HG02798 (cell line): ENCODE results near the gene CHD5.

Experiments used
- ATAC-seq: cut with Tn5 transposase; IDR thresholded peaks from one replicate; pipeline ENCODE4 v1.9.1; 2021; ENCODE audit warnings: mild to moderate bottlenecking; ENCODE audit not compliant: unreplicated experiment, poor library complexity

CHD5 gene

DNA sequence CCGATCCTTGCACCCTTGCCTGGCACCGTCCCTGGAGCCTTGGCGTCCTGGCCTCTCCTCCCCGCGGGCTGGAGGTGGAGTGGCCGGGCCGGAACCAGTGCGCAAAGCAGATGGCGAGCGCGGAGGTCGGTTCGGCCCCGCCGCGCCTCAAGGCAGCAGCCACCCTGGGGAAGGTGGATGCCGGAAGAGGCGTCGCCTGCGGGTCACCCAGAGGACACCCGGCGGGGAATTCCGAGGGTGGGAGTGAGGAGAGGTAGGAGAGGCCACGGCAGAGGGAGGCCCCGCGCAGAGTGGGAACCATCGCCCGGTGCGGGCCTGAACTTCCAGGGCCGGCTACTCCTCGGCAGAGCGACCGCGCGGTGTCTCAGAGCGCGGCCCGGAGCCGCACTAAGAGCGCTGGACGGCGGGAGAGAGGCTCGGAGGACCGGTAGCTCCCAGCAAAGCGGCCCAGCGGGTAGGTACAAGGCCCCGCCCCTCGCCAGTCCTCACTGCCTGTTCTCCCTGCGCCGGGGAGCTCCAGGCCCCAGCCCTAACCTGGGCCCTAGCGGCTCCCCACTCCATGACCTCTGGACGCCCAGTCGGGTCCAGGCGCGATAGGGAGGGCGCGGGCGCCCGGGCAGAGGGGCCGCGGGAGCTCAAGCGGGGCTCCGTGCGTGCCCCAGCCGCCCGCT lies 25.9 kb upstream of the CHD5 start, which contains the start of gene RNF207:
Gene RNF207 (plus strand): TSS at position 271 of the 671 bp plus-strand sequence. CDS start 417 bp downstream, outside the sequence.
- peak; percentile 71 for ATAC-seq

DNA sequence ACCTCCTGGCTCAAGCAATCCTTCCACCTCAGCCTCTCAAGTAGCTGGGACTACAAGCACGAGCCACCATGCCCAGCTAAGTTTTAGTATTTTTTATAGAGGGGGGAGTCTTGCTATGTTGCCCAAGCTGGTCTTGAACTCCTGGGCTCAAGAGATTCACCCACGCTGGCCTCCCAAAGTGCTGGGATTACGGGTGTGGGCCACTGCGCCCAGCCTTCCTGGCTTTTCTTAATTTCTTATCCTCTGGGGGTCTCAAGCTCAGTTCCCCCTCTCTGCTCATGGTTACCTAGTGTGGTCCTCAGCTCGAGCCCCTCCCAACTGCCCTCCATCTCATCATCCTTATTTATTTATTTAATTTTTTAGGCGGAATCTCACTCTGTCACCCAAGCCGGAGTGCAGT lies 22.1 kb upstream of the CHD5 start:
- no peak for ATAC-seq

DNA sequence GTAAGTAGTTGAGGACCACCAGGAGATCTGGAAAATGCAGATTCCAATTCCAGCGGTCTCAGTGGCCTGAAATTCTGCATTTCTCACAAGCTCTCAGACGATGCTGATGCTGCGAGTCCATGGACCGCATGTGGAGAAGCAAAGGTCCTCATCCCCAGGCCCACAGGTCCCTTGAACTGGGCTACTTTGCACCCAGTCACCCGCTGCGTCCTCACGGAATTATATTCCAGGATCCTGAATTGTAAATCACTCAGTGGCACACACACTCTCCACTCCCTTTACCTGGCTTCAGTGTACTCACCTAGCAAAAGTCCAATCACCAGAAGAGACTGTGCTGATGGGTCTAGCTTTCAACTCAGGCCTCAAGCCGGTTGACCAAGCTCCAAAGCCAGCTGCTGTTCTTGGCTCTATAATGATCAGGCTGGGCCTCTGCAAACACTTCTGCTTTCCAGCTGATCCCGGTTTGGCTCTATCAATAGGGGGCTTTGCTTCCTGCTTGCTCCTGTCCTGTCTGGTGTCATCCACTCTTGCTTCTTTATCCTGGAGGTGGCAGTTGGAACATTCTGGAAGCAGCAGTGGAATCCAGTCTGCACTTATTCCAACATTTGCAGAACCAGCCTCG lies 20.2 kb upstream of the CHD5 start:
- no peak for ATAC-seq

DNA sequence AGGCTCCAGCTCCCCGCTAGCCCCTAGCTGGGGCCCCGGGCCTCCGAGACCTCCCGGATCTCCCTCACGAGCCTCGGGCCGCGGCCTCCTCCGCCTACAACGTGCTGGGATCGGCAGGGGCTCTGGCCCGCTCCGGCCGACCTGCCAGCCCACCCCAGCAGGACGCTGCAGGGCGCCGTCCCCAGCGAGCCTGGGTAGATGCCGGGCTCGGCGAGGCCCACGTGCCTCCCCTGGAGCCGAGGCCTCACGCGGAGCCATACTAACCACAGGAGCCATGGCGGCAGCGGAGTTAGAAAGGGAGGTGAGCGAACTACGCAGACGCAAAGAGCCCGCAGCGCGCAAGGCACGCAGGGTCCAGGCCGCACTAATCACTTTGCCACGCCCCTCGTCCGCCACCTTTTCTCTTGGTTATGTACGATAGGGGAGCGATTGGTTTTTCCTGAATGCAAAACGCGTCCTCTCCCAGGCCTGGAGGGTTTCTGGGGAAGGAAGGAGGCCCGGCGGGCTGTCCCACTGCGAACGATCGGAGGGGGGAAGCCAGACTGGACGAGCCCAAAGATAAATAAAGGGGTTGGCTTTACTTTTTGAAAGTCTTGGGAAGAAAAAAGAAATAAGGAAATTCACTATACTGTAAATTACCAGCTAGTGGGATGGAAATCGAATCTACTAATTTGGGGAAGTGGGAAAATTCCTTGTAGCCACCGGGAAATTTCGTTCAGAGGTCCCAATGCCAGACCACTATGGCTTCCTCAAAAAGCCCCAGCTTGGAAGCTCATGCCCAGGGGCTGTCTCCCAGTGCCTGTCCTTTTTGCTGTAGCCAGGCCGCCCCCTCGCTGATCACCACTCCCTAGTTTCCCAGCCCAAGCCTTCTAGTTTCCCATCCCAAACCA lies 19.4 kb upstream of the CHD5 start, which contains the start of gene RPL22:
Gene RPL22 (minus strand): TSS at position 298 of the 890 bp plus-strand sequence. CDS start 22 bp downstream, at position 276.
- peak; percentile 97 for ATAC-seq

DNA sequence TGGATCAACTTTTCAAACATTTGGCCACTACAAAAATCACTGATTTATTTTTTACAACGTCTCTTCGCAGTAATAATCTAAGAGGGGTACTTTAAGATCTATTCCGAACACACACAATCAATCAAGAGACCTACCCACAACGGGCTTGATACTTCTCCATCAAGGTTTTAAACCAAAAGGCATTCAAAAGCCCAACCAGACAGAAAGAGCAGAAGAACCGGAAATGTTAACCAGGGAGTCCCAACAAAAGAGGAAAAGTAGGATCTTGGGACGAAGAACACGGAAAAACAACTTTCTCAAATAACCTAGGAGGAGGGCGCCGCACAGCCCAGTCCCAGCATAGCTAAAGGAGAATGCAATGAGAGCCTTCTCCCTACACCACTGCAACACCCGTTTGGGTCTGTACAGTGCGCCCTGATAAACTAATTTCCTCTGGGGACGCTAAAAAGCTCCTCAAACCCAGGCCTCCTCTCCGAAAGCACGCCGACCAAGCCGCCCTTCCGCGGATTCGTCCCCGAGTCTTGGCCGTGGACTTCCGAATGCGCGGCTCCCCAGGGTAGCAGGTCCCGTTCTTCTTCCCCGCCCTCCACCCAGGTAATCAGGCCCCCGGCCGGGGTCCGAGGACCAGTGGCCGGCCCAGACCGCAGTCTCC lies 18.7 kb upstream of the CHD5 start:
- ATAC-seq, result peak; percentile 14

DNA sequence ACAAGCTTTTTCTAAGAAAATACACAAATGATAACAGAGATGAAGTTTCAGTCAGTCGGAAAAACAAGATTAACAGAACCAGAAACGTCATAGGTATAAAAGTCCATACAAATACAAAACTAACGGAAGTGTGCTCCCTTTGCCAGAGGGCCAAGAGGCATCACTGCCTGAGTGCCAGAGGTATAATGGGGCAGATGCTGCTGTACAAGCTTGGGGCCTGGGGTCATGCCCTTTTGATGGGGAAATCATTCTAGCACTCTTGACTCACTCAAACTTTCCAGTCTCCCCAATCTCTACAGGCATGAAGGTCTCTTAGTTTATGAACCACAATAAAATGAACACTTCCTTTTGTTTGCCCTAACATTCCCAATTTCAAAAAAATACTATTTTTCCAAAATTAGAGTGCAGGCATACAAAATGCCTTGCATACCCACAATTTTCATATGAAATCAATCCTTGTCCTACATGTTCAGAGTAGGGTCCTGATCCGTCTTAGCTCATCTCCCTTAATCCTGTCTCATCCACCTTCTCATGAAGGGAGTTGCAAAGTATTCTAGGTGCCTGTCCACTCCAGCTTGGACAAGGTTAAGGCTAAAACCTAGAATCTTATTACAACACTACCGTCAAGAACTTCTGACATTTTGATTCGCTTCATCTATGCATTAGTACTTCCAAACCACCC lies 17.8 kb upstream of the CHD5 start:
- ATAC-seq, result no peak

DNA sequence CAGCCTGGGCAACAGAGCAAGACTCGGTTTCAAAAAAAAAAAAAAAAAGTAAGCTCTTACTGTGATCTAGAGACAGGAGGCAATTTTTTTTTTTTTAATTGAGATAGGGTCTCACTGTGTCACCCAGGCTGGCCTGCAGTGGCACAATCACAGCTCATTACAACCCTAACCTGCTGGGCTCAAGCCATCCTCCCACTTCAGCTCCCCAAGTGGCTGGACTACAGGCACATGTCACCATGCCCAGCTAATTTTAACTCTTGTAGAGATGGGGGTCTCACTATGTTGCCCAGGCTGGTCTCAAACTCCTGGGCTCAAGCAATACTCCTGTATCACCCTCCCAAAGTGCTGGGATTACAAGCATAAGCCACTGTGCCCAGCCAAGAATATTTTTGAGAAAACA lies 11.8 kb upstream of the CHD5 start:
- no peak for ATAC-seq

DNA sequence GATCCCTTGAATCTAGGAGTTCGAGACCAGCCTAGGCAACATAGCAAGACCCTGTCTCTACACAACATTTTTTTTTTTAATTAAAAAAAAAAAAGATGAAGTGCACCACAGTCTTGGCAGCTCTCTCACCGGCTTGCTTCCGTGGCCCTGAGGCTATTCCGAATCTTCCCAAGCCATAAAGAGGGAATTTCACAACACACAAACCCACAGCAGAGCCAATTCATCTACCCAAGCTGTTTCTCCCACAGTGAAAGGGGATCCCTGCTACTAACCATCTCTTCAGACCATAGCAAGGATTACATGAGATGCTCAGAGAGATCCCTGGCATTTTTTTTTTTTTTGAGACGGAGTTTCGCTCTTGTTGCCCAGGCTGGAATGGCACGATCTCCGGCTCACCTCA lies 8.3 kb upstream of the CHD5 start:
- ATAC-seq, result no peak

DNA sequence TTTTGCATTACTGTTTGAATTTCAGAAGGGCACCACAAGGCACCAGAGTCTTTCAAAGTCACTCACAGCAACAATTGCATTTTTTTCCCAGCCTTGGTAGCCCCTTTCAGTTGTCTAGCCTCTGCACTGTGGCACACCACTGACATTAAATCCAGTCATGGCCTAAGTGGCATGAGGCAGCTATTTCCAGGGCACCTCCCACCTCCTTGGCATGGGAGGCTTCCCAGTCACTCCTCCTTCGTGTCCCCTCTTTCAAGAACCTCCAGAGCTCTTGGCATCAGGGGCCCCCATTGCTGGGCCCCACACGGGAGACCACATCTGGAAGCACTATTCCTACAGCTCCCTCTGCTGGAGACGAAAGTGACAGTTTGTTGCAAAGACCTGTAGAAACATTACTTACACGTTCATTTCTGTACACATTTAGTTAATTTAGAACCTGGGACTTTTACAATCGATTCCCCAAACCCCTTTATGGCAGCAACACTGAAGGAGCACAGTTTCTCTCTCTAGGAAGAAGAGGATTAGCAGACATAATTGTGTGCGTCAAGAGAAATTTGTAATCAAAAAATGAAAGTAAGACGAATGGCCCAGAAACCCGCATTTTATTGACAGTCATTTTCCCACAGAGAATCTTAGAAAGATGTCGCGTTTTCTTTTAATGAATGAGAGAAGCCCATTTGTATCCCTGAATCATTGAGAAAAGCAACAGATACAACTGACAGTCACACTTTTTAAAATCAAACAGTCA lies 5.7 kb upstream of the CHD5 start:
- no peak for ATAC-seq

DNA sequence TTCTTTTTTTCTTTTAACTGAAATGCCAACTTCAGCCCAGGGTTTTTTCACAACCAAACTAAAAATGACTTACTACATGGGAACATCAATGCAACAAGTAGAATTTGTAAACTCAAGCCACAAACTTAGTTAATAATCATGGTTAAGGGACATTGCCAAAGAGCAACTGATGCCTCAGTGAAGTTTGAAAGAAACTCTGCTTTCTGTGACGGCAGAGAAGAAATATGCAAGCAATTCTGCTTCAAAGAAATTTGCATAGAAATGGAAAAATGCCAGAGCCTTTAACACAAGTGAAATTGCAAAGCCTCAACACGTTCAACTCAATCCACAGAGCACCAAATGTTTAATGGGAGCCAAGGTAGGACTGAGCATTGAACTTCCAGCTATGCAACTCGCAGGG lies 5.0 kb upstream of the CHD5 start:
- no peak for ATAC-seq

DNA sequence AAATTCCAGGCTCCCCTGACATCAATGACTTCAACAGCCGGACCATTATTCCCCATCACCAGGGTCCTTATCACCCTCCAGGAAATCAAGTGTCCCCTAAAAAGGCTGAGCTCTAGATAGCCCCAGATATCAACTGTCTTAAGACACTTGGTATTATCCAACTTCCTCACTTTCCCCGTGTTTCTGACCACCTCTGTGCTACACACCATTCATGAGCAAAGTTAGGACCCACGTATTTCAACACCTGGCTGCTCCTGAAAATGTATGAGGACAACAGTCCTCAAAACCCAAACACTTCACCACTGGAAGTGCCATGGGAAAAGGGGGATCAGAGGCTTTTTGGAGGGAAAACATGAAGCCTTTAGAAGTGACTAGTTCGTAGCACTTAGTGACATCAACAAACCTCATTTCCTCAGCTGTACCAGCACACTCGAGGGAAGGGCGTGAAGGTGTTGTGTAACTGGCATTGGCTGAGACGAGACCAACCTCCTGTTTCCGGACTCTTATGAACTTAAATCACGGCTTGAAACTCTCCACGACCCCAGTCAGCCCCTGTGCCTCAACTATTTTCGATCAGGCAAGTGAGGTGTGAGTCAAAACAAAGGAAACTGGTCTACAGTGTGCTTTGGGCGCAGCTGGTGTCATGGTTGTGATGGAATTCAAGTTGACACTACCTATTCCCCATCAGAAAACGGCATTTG lies 4.1 kb upstream of the CHD5 start:
- no peak for ATAC-seq

DNA sequence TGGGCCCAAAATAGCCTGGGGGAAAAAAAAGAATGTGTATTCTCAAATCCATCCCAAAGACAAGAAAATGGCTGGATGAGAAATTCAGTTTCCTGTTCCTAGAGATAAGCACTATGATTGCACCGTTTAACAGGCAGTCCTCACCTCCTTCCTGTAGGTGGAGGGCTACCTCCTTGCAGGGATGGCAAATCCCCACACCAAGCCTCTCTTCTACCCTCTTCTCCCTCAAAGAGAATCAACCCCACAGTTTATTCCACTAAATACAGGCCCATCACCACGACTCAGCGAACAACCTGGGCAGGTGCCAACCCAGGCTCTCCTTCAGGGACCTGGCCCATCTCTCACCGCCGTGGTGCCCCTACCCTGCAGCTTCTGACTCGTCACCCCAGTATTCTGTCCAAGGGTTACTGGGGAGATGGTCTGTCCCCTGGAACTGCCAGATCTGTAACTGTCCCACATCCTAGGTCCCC lies 3.4 kb upstream of the CHD5 start:
- no peak for ATAC-seq

DNA sequence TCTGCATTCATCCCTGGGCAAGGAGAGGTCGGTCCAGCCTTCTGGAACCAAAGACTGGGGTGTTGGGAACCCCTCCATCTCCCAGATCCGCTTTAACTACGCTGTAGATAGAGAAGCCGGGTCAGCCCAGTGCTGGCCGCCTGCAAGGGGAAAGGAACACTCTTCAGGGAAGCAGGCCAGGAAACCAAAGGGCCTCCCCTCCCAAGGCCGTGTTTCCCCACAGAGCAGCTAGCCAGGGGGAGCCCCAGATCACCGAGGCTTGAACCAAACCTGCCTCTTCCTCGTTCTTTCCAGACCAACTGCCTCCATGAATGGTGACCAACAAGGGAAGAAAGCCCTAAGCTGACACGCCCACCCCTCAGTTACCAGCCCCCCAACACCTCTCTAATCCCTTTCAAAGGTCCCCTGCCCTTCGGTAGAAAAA lies 1.2 kb upstream of the CHD5 start:
- ATAC-seq, result no peak

DNA sequence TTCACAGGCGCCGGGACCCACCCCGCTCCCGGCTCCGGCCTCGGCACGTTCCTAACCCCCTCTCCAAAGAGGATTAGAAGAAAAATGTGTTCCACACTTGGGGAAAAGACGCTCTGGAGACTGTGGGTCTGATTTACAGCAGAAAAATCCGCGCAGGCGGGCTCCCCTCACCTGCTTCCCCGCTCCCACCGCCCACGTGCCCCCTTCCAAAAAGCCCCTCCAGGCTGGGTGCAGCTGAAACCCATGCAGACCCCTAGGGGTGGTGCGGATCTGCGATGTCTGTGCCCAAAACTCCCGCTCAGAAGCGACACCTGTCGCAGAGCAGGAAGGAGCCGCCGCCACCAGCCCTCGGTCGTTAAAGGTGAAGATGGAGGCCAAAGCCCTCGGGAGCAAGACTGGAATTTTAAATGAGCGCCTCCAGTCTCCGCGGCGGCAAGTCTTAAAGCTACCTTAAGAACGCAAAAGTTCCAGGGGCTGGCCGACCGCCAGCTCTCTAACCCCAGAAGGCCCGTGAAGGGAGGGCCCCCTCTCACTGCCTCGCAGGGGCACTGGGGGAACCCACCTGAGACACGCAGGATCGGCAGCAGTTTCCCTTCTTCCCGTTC lies 688 bp upstream of the CHD5 start:
- ATAC-seq, result no peak

DNA sequence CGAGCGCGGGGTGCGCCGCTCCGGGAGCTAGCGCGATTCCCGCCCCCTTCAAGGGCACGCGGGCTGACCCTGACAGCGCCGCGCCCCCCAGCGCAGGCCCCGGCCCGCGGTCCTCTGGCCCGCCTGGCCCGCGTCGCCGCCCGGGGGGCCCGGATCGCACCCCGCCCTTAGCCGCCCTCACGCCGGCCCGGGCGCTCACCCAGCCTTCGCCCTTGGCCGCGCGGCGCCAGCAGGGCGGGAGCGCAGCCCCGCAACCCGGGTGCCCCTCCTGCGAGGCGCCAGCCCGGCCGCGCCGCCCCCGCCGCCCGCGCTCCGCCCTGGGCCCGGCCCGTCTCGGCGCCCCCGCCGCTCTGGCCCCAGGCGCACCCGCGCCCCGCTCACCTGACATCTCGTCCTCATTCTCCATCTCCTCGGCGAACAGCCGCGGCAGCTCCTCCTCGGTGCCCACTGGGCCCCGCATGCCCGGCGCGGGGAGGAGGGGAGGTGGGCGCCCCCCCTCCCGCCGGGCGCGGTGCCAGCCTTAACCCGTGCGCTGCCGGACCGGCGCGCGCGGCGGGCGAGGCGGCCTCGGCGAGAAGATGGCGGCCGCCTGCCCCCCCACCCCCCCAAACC lies 451 bp downstream of the CHD5 start:
- no peak for ATAC-seq

DNA sequence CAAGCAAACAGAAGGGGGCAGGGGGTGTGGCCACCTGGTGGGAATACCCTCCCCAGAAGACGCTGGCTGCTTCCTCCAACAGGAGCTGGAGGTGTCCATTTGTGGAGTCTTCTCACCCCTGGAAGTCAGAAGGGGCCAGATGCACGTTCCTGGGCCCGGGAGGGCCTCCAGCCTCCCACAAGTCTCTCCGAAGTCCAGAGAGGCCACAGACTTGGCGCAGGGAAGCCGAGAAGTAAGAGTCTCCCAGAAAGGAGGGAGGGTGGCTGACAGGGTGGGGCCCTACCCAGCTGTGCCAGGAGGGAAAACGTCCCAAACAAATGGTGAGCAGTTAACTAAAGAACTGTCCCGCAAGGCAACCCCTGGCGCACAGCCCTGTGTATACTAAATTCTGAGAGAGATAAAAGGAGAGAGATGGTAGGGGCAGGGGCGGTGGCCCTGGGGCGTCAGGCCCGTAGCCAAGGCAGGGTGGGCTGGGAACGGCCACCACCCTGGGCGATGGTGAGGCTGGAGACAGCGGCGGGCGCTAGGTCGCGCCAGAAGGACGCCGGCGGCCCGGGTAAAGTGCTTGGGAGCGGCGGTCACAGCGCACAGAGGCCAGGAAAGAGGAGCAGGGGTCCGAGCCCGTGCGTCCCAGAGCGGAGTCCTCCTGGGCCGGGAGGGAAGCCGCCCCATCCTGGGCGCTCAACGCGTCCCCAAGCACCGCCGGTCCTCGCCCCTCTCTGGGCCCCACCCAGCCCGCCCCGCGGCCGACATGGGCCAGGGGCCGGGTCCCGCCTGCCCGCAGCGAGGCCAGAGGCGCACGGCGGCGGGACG lies 1.2 kb downstream of the CHD5 start:
- ATAC-seq, result no peak
